HAP-1 (cell line): ENCODE data around the gene ADH1C.

Experiments
- DNase-seq, 2 experiments: peaks; one replicate each; pipeline ENCODE4 v3.0.0-alpha.2; 2016 to 2020; ENCODE audit warnings: low spot score in 2 of 2
- H3K27me3 ChIP-seq: fragments of 250-450 bp; sonication (Bioruptor Pico); 2 replicates; pipeline ENCODE4 v1.5.1; 2020; ENCODE audit warnings: low read depth, mild to moderate bottlenecking, moderate library complexity
- H3K36me3 ChIP-seq: fragments of 250-450 bp; sonication (Bioruptor Pico); replicated peaks from 2 replicates; pipeline ENCODE4 v1.5.1; 2020; ENCODE audit warnings: mild to moderate bottlenecking
- H3K4me1 ChIP-seq: fragments of 250-450 bp; sonication (Bioruptor Pico); 2 replicates; pipeline ENCODE4 v1.5.1; 2020; ENCODE audit warnings: mild to moderate bottlenecking
- H3K4me3 ChIP-seq: fragments of 250-450 bp; sonication (Bioruptor Pico); 2 replicates; pipeline ENCODE4 v1.5.1; 2020; ENCODE audit warnings: mild to moderate bottlenecking, moderate library complexity
- H3K9me3 ChIP-seq: fragments of 250-450 bp; sonication (Bioruptor Pico); 2 replicates; pipeline ENCODE4 v1.5.1; 2020; ENCODE audit warnings: mild to moderate bottlenecking, moderate library complexity
- in situ Hi-C: fragments of 300-500 bp; cut with MboI; formaldehyde crosslinking; loops from 3 replicates; pipeline ENCODE4 v1.14.3; 2020; ENCODE audit warnings: low sequenced_read_pairs, inconsistent platforms, mixed read lengths

Gene ADH1C

DNA sequence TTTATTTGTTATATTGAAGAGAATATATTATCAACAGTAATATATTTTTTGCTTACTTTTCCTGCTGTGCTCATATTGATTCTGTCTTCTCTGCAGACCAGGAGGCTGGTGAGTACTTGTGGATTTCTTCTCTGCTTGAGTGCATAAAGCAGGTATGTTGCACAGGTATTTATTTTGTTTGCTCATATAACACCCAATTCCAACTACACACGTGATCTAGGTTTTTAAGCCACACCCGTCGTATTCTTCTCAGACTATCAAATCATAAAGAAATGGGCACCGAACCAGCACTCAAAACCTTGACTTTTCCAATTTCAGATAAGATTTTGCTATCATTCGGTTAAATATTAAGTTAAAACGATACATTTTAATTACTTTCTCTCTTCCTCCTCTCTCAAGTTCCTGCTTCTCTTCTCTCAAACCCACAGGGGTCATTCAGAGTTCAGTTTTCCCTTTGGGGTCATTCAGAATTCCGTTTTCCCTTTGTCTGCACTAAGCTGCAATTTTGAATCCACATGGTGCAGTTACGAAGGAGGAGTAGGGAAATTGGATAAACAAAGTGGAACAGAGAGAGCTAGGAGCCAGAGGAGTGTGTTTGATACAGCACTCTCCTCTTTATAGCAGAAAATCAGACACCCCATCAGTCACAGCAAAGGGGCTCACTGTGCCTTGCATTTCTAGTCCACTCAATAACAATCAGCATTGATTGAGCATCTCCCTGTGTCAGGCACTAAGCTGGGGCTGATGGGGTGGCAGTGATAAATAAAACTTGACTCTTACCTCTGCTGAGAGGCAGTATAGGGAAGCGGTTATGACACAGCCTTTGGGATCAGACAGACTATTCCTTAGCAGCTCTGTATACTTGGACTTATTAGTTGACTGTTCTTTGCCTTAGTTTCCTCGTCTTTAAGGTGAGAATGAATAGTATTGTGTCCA is at the start of gene ADH1C:
ADH1C (minus strand) TSS at position 145 of the 936 bp plus-strand sequence; CDS start at position 74, 71 bp downstream.
- Histone ChIP-seq H3K4me1 (no peaks in the 10 kb centered on the region), H3K27me3 (no peaks in the 10 kb centered on the region), H3K36me3 (no peaks in the 10 kb centered on the region), H3K9me3 (no peaks in the 10 kb centered on the region), H3K4me3 (no peak within 1 kb of the TSS)
- in situ Hi-C loops = no loop called here
- no peak for DNase-seq

DNA sequence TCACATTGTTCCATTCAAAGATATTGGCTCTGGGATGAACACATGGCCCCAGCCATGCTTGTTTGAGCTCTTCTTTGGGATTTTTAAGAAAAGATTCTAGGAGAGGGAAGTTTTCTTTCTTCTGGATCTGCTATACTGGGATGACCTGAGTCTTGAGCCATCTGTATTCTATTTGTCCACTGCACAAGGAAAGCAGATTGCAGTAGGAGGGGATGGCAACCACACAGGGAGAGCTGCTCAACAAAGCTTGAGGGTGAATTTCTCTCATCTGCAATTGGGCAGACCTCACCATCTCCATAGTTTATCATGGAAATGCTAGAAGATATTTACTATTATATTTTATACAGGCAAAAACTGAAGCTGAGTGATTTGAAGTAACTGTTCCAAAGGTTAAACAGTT is 48.3 kb upstream of the ADH1C start:
- Histone ChIP-seq H3K4me3 (no peak overlapping the region), H3K27me3 (no peaks in the 10 kb centered on the region), H3K9me3 (no peaks in the 10 kb centered on the region), H3K36me3 (no peaks in the 10 kb centered on the region), H3K4me1 (peaks cover 10% of the 10 kb centered on the region)
- in situ Hi-C loops = loop anchor here (10.0 kb wide), 1 partner anchor 276 kb away; no protein-coding TSS in a partner anchor
- DNase-seq = no peak

DNA sequence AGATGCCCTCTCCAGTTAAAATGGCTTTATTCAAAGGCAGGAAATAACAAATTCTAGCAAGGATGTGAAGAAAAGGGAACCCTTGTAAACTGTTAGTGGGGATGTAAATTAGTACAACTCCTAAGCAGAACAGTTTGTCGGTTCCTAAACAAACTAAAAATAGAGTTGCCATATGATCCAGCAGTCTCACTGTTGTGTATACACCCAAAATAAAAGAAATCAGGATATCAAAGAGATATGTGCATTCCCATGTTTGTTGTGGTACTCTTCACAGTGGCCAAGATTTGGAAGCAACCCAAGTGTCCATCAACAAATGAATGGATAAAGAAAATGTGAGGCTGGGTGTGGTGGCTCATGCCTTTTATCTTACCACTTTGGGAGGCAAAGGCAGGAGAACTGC is 46.5 kb upstream of the ADH1C start:
- in situ Hi-C loops = no loop called here
- H3K9me3 ChIP-seq = no peaks in the 10 kb centered on the region
- H3K4me3 ChIP-seq = no peak overlapping the region
- no peaks in the 10 kb centered on the region for H3K36me3 ChIP-seq
- DNase-seq = no peak
- H3K27me3 ChIP-seq = no peaks in the 10 kb centered on the region
- peaks cover 6% of the 10 kb centered on the region for H3K4me1 ChIP-seq

DNA sequence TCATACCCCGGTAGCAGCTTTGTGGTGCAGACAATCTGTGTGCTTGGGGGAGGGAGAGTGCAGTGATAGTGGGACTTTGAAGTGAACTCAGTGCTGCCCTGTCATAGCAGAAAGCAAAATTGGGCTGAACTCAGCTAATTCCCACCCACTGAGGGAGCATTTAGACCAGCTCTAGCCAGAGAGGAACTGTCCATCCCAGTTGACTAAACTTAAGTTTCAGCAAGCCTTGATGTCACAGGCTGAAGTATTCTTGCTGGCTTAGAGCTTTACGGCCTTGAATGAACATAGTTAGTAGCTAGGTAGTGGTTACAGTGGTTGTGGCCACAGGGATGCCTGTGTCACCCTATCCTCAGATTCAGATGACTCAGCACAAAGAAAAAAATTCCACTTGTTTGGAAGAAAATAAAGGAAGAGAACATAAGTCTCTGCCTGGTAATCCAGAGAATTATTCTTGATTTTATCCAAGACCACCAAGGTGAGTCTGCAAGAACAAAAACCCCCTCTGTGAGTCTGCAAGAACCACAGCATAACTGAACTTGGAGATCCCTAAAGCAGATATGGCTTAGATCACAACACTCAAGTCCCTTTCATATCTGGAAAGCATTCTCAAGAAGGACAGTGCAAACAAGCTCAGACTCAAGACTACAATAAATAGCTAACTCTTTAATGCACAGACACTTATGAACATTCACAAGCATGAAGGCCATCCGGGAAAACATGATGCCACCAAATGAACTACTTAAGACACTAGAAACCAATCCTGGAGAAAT is 43.2 kb upstream of the ADH1C start:
- in situ Hi-C loops = no loop called here
- Histone ChIP-seq H3K4me3 (no peak overlapping the region), H3K4me1 (no peaks in the 10 kb centered on the region), H3K36me3 (no peaks in the 10 kb centered on the region), H3K9me3 (no peaks in the 10 kb centered on the region), H3K27me3 (no peaks in the 10 kb centered on the region)
- no peak for DNase-seq

DNA sequence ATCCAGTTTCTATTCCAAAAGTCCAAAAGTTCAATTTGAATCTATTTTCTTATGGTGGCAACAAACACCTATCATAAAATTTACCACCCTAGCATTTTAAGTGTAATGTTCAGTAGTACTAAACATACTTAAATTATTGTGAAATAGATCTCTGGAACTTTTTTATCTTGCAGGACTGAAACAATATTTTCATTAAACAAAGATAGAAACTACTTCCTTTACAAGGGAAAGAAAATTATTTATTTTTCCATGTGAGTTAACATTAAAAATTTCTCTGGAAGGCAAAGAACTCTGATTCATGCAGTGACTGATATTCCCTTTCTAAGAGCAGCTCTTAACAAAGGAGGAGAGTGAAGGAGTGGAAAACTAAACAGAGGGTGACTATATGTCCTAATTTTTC is 42.4 kb upstream of the ADH1C start:
- Histone ChIP-seq H3K36me3 (no peaks in the 10 kb centered on the region), H3K27me3 (no peaks in the 10 kb centered on the region), H3K4me1 (no peaks in the 10 kb centered on the region), H3K9me3 (no peaks in the 10 kb centered on the region), H3K4me3 (no peak overlapping the region)
- in situ Hi-C loops = no loop called here
- DNase-seq = no peak

DNA sequence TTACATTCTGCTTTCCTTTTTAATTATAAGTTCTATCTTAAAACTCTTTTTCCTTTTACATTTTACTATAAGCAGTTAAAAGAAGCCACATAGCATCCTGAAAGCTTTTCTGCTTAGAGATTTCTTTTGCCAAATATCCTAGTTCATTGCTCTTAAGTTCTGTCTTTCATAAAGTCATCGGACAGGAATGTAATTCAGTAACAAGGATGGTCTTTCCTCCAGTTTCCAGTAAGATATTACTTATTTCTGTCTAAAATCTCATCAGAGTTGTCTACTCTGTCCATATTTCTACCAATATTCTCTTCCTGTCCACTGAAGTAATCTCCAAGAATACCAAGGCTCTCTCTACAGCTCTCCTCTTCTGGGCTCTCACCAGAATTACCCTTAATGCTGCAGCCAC is 37.5 kb upstream of the ADH1C start:
- H3K27me3 ChIP-seq = no peaks in the 10 kb centered on the region
- no peaks in the 10 kb centered on the region for H3K4me1 ChIP-seq
- in situ Hi-C loops = no loop called here
- DNase-seq = no peak
- no peaks in the 10 kb centered on the region for H3K36me3 ChIP-seq
- no peak overlapping the region for H3K4me3 ChIP-seq
- H3K9me3 ChIP-seq = no peaks in the 10 kb centered on the region

DNA sequence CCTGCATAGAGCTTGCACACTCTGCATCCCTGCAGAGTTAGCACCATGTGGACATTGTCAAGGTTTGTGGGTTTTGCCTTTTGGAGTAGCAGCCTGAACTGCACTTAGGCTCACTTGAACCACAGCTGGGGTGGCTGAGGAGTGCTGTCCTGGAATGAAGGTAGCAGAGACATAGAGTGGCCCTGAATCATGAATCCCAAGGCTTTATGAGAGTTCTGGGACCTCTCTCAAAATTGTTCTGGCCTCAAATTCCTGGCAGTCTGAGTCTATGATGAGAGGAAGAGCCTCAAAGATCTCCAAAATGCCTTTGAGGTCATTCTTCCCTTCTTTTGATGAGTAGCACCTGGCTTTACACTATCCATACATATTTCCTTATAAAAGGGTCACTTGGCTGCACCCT is 37.1 kb upstream of the ADH1C start:
- Histone ChIP-seq H3K27me3 (no peaks in the 10 kb centered on the region), H3K4me3 (no peak overlapping the region), H3K4me1 (no peaks in the 10 kb centered on the region), H3K36me3 (no peaks in the 10 kb centered on the region), H3K9me3 (no peaks in the 10 kb centered on the region)
- in situ Hi-C loops = no loop called here
- DNase-seq = no peak

DNA sequence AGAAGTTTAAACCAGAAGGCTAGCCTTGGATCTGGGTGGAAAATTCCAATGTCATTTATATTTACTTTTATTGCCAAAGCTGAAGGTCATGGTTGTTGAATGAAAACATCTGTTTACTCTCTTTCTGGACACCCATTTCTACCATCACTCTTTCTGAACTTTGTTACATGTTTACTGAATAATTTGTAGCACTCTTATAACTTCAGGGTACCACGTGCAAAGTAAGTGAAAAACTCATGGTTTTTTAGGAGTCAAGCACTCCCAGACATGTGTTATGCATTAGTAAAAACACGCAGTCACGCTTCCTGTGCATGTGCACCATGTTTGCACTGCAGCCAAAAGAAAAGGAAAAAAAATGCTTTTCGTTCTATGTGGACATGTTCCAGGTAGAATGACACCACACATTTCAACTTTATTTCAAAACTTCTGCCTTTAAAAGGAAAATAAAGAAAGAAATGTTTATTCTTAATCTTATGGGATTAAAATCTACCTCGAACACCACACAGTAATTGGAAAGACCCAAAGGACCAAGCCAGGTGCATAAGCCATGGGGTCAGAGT is 31.4 kb upstream of the ADH1C start:
- in situ Hi-C loops = no loop called here

DNA sequence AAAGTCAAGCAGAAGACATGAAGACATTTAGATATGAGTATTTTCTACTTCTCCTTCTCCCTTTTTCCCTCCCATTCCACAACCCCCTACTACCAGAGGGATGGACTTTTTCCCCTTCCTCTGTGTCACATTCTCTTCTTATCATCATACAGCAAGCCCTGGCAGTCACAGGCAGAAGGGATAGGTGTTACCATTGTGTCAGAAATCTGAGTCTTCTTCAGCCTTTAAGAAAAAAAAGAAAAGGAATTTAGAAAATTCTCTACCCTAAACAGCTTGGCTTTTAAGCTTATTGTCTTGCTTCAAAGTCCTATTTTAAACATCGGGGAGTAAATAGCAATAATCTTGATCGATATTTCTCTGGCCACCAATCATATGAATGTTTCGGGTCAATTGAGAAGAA is 30.9 kb upstream of the ADH1C start:
- Histone ChIP-seq H3K9me3 (no peaks in the 10 kb centered on the region), H3K36me3 (no peaks in the 10 kb centered on the region), H3K4me1 (no peaks in the 10 kb centered on the region), H3K4me3 (no peak overlapping the region), H3K27me3 (no peaks in the 10 kb centered on the region)
- DNase-seq = no peak
- in situ Hi-C loops = no loop called here

More for the DNA sequence above, 31.4 kb upstream of the ADH1C start:
- H3K36me3 ChIP-seq = no peaks in the 10 kb centered on the region
- H3K27me3 ChIP-seq = no peaks in the 10 kb centered on the region
- DNase-seq = no peak
- no peaks in the 10 kb centered on the region for H3K9me3 ChIP-seq
- no peaks in the 10 kb centered on the region for H3K4me1 ChIP-seq
- H3K4me3 ChIP-seq = no peak overlapping the region

DNA sequence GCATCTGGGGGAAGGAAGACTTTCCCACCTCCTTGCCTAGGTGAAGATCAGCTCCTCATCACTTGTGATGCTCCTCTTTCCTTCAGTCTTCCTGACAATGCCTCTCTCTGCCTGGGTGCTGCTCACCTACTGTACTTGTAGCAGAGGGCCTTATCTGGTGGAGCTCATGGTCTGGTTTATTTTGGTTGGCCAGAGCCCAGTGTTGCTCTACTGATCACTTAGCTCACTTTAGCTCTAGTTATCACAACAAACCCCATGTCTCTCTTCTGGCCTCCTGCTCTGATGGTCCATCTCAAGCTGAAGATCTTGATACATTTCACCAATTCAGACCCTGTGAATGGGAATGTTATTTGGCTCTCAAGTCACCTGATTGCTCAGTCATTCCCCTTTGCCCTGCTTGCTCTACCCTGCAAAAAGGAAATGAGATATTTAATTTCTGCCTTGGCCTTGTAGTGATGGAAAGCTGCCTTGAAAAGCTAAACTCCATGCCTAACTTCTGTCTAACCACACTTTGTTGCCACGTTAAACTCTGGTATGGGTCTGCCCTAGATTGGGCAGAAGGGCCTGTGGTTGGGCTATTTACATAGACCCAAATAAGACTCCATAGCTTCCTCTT is 30.3 kb upstream of the ADH1C start:
- Histone ChIP-seq H3K4me1 (no peaks in the 10 kb centered on the region), H3K9me3 (no peaks in the 10 kb centered on the region), H3K36me3 (no peaks in the 10 kb centered on the region), H3K27me3 (no peaks in the 10 kb centered on the region), H3K4me3 (no peak overlapping the region)
- no peak for DNase-seq
- in situ Hi-C loops = no loop called here

DNA sequence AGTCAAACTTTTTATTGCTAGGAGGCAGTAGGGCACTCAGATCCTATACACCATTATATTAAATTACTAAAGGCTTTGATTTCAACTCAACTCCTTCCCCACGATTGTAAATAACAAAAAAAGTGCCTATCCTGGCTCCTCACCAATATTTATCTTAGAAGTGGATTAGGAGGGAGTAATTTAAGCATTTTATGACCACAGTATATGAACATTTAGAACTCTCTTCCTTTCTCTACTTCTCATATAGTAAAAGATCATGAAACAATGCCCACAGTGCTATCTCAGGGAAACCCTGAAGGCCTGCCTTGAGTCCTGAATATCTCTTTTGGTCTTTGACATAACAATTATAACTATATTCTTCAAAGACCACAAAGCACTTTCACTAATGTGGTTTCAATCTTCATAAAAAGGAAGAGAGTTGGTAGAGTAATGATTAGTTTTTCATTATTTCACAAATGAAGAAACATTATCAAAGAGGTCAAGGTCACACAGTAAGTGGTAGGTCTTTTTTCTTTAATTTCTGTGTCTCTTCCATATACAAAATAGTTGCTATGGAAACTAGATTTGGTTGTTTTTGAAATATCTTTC is 29.1 kb upstream of the ADH1C start:
- DNase-seq = no peak
- Histone ChIP-seq H3K4me1 (no peaks in the 10 kb centered on the region), H3K4me3 (no peak overlapping the region), H3K27me3 (no peaks in the 10 kb centered on the region), H3K9me3 (no peaks in the 10 kb centered on the region), H3K36me3 (no peaks in the 10 kb centered on the region)
- in situ Hi-C loops = no loop called here

DNA sequence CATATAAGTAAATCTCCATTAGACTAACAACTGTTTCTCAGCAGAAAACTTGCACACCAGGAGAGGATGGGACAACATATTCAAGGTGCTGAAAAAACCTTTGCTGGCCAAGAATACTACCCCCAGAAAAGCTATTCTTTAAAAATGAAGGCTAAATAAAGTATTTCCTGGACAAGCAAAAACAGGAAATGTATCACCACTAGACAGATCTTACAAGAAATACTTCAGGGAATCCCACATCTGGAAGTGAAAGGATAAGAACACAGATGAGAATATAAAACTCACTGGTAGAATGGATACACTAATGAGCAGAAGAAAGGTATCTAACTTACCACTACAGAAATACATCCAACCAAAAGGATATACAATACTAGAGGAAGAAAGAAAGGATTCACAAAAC is 27.0 kb upstream of the ADH1C start:
- no peaks in the 10 kb centered on the region for H3K36me3 ChIP-seq
- H3K4me3 ChIP-seq = no peak overlapping the region
- DNase-seq = no peak
- in situ Hi-C loops = no loop called here
- no peaks in the 10 kb centered on the region for H3K27me3 ChIP-seq
- no peaks in the 10 kb centered on the region for H3K9me3 ChIP-seq
- no peaks in the 10 kb centered on the region for H3K4me1 ChIP-seq

DNA sequence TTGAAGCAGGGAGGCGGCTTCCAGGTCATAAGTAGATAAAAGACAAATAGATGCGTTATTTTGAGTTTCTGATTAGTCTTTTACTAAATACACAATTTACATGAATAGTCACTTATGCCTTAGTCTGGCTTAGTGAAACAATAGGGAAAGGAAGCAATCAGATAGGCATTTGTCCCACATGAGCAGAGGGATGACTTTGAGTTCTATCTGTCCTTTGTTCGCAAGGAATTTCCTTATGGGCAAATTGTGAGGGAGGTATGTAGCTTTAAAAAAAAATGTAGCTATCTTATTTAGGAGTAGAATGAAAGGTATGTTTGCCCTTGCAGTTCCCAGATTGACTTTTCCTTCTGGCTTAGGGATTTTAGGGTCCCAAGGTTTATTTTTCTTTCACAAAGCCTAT is 26.3 kb upstream of the ADH1C start:
- DNase-seq = no peak
- H3K4me1 ChIP-seq = no peaks in the 10 kb centered on the region
- in situ Hi-C loops = no loop called here
- H3K9me3 ChIP-seq = no peaks in the 10 kb centered on the region
- H3K4me3 ChIP-seq = no peak overlapping the region
- H3K27me3 ChIP-seq = no peaks in the 10 kb centered on the region
- no peaks in the 10 kb centered on the region for H3K36me3 ChIP-seq
